GM23338 (cell line): ENCODE data around the gene IRX2. TPM values are rescaled to one million over a fixed set of nuclear protein-coding genes. Genes with fewer than 3 reads are reported as not detected.

Experiments
- ATAC-seq: fragments of 200-7000 bp; cut with Tn5 transposase; 3 replicates; pipeline ENCODE4 v1.9.1; 2020
- DNase-seq: peaks from one replicate; pipeline ENCODE4 v3.0.0-alpha.2; 2015; ENCODE audit warnings: low spot score
- H2AFZ ChIP-seq: fragments of 200-600 bp; sonication (generic); 2 replicates; pipeline ENCODE4 v1.8.0; 2016; ENCODE audit warnings: antibody characterized with exemption, mild to moderate bottlenecking, moderate library complexity
- H3F3A ChIP-seq: fragments of 200-600 bp; sonication (generic); replicated peaks from 2 replicates; pipeline ENCODE4 v1.8.0; 2017; ENCODE audit warnings: antibody characterized with exemption, mixed run types, low read depth
- H3K27ac ChIP-seq: fragments of 200-600 bp; sonication (generic); 2 replicates; pipeline ENCODE4 v1.6.1; 2016; ENCODE audit warnings: low read depth
- H3K27me3 ChIP-seq: fragments of 200-600 bp; sonication (generic); 2 replicates; pipeline ENCODE4 v1.8.0; 2016; ENCODE audit warnings: mild to moderate bottlenecking, mixed run types, moderate library complexity; ENCODE audit not compliant: insufficient read depth
- H3K36me3 ChIP-seq: fragments of 200-600 bp; sonication (generic); 2 replicates; pipeline ENCODE4 v1.8.0; 2016; ENCODE audit warnings: mild to moderate bottlenecking; ENCODE audit not compliant: insufficient read depth
- H3K4me1 ChIP-seq: fragments of 200-600 bp; sonication (generic); 2 replicates; pipeline ENCODE4 v1.8.0; 2016; ENCODE audit warnings: mild to moderate bottlenecking, moderate library complexity; ENCODE audit not compliant: insufficient read depth
- H3K4me2 ChIP-seq: fragments of 200-600 bp; sonication (generic); 2 replicates; pipeline ENCODE4 v1.7.1; 2017; ENCODE audit warnings: mixed run types
- H3K4me3 ChIP-seq: fragments of 200-600 bp; sonication (generic); 2 replicates; pipeline ENCODE4 v1.6.1; 2016; ENCODE audit warnings: mixed run types
- H3K79me2 ChIP-seq: fragments of 200-600 bp; sonication (generic); replicated peaks from 2 replicates; pipeline ENCODE4 v1.8.0; 2017; ENCODE audit warnings: mild to moderate bottlenecking; ENCODE audit not compliant: insufficient read depth
- H3K9me2 ChIP-seq: fragments of 200-600 bp; sonication (generic); 2 replicates; pipeline ENCODE4 v1.8.0; 2017; ENCODE audit not compliant: insufficient read depth
- H4K20me1 ChIP-seq: fragments of 200-600 bp; sonication (generic); replicated peaks from 2 replicates; pipeline ENCODE4 v1.8.0; 2017; ENCODE audit warnings: mild to moderate bottlenecking; ENCODE audit not compliant: insufficient read depth
- H3K27ac Mint-ChIP-seq: 2 replicates; pipeline ENCODE4 v1.8.0; 2020; ENCODE audit warnings: inconsistent platforms, mild to moderate bottlenecking, moderate library complexity, mixed read lengths
- H3K27me3 Mint-ChIP-seq: 3 replicates; pipeline ENCODE4 v1.8.0; 2022; ENCODE audit warnings: low read depth, mild to moderate bottlenecking, moderate library complexity, mixed read lengths, inconsistent platforms; ENCODE audit not compliant: insufficient read depth, poor library complexity
- H3K36me3 Mint-ChIP-seq: 3 replicates; pipeline ENCODE4 v1.8.0; 2021; ENCODE audit warnings: low read depth, mild to moderate bottlenecking, inconsistent platforms, moderate library complexity, mixed read lengths
- H3K4me1 Mint-ChIP-seq: 3 replicates; pipeline ENCODE4 v1.8.0; 2020; ENCODE audit warnings: mild to moderate bottlenecking, inconsistent platforms, mixed read lengths
- H3K4me3 Mint-ChIP-seq: 3 replicates; pipeline ENCODE4 v1.8.0; 2021; ENCODE audit warnings: moderate library complexity, mild to moderate bottlenecking, inconsistent platforms, mixed read lengths
- H3K9me3 Mint-ChIP-seq: 3 replicates; pipeline ENCODE4 v1.8.0; 2020; ENCODE audit warnings: moderate library complexity, mild to moderate bottlenecking, inconsistent platforms, mixed read lengths
- CREB1 ChIP-seq: fragments of 250-450 bp; sonication (Bioruptor Pico); IDR thresholded peaks from 2 replicates; pipeline ENCODE4 v1.5.0; 2020; ENCODE audit warnings: low read depth, mild to moderate bottlenecking, moderate library complexity
- CTCF ChIP-seq, 2 experiments: fragments of 200-600 bp in 1 of 2; sonication (generic) in 1 of 2; conservative IDR thresholded peaks; 2 replicates each; pipeline versions ENCODE4 v1.5.1 to v1.6.1; 2016 to 2017; ENCODE audit warnings: antibody characterized with exemption in 2 of 2, low read depth in 2 of 2, mild to moderate bottlenecking in 2 of 2, moderate library complexity in 1 of 2
- EZH2 ChIP-seq: fragments of 200-600 bp; sonication (generic); IDR thresholded peaks from one replicate; pipeline ENCODE4 v1.8.0; 2017; ENCODE audit warnings: antibody characterized with exemption, mild to moderate bottlenecking, low read depth; ENCODE audit not compliant: unreplicated experiment
- EZH2phosphoT487 ChIP-seq: fragments of 200-600 bp; sonication (generic); IDR thresholded peaks from one replicate; pipeline ENCODE4 v1.8.1; 2018; ENCODE audit warnings: antibody characterized with exemption; ENCODE audit not compliant: unreplicated experiment
- JUNB ChIP-seq: IDR thresholded peaks from one replicate; pipeline ENCODE4 v1.6.1; 2016; ENCODE audit warnings: antibody characterized with exemption; ENCODE audit not compliant: unreplicated experiment
- POLR2AphosphoS5 ChIP-seq: IDR thresholded peaks from 2 replicates; pipeline ENCODE4 v1.6.1; 2016; ENCODE audit warnings: antibody characterized with exemption, low read depth
- REST ChIP-seq: IDR thresholded peaks from one replicate; pipeline ENCODE4 v1.6.1; 2018; ENCODE audit warnings: antibody characterized with exemption; ENCODE audit not compliant: unreplicated experiment
- STAT1 ChIP-seq: IDR thresholded peaks from one replicate; pipeline ENCODE4 v1.6.1; 2016; ENCODE audit warnings: antibody characterized with exemption; ENCODE audit not compliant: unreplicated experiment
- ZNF114 ChIP-seq: fragments of 250-450 bp; sonication (Bioruptor Pico); IDR thresholded peaks from 2 replicates; pipeline ENCODE4 v1.5.0; 2020; ENCODE audit warnings: mild to moderate bottlenecking, moderate library complexity
- ZNF331 ChIP-seq: fragments of 250-450 bp; sonication (Bioruptor Pico); IDR thresholded peaks from 2 replicates; pipeline ENCODE4 v1.5.0; 2020; ENCODE audit warnings: low read depth, mild to moderate bottlenecking, moderate library complexity
- ZNF462 ChIP-seq: fragments of 250-450 bp; sonication (Bioruptor Pico); IDR thresholded peaks from 2 replicates; pipeline ENCODE4 v1.5.0; 2020; ENCODE audit warnings: mild to moderate bottlenecking, moderate library complexity
- polyA plus RNA-seq: library from polyadenylated mRNA; unstranded; fragments of >200 nt; fragmentation: Nextera tagmentation; extraction: Ambion mirVana; gene quantifications from 2 replicates; pipeline ENCODE4 v1.2.1, GENCODE V29; 2016
- total RNA-seq: library from RNA; depleted of rRNA; stranded (reverse); fragments of >200 nt; shearing (Covaris generic); gene quantifications from 2 replicates; pipeline ENCODE4 v1.2.3, GENCODE V29; 2014

IRX2 gene
- total and polyA plus RNA-seq, 2 experiments from 2014 or later, result 13.6 to 25.3 TPM

- TF ChIP-seq ZNF462 (CRISPR knock-in tag), result no peak
- no peak for TF ChIP-seq STAT1
- no peak for TF ChIP-seq EZH2
- no peak for TF ChIP-seq CREB1 (CRISPR knock-in tag)
- TF ChIP-seq POLR2AphosphoS5, result no peak
Observed at GRCh38 chr5:2719332-2719731, 32.1 kb downstream of the IRX2 start (continued).

GRCh38 chr5:2718115-2718514, 33.4 kb downstream of the IRX2 start:
- H3K27ac ChIP-seq, result no peak overlapping the region
- H3F3A ChIP-seq, result no peaks in the 10 kb centered on the region
- no peak overlapping the region for H2AFZ ChIP-seq
- H3K36me3 ChIP-seq, result no peaks in the 10 kb centered on the region
- no peaks in the 10 kb centered on the region for H3K27me3 Mint-ChIP-seq
- H3K4me3 ChIP-seq, result no peak overlapping the region
- no peaks in the 10 kb centered on the region for H3K79me2 ChIP-seq
- no peaks in the 10 kb centered on the region for H3K27me3 ChIP-seq
- no peak overlapping the region for H3K4me2 ChIP-seq
- no peaks in the 10 kb centered on the region for H3K9me2 ChIP-seq
- H3K4me1 Mint-ChIP-seq, result no peaks in the 10 kb centered on the region
- no peak overlapping the region for H3K4me3 Mint-ChIP-seq
- H3K27ac Mint-ChIP-seq, result no peak overlapping the region
- ATAC-seq (no peak), DNase-seq (no peak)
- H3K9me3 Mint-ChIP-seq, result no peaks in the 10 kb centered on the region
- no peaks in the 10 kb centered on the region for H3K36me3 Mint-ChIP-seq
- no peaks in the 10 kb centered on the region for H3K4me1 ChIP-seq
- H4K20me1 ChIP-seq, result no peaks in the 10 kb centered on the region
- TF ChIP-seq CREB1 (CRISPR knock-in tag) (no peak), EZH2 (no peak), ZNF114 (no peak), REST (no peak), JUNB (no peak), CTCF (conservative IDR thresholded peaks at IDR 0.05; ENCODE audit: low read depth in 2 of 2) (no peak), ZNF331 (CRISPR knock-in tag) (no peak), POLR2AphosphoS5 (no peak), STAT1 (no peak), EZH2phosphoT487 (no peak)
